HG02642 (cell line): ENCODE data around the gene UBAC1.
A peak's percentile ranks its signal among the peaks of the same experiment; 100 is the strongest.

Experiments used
- ATAC-seq: cut with Tn5 transposase; IDR thresholded peaks from one replicate; pipeline ENCODE4 v1.9.1; 2021; ENCODE audit warnings: mild to moderate bottlenecking; ENCODE audit not compliant: unreplicated experiment, poor library complexity

UBAC1 gene, protein sequence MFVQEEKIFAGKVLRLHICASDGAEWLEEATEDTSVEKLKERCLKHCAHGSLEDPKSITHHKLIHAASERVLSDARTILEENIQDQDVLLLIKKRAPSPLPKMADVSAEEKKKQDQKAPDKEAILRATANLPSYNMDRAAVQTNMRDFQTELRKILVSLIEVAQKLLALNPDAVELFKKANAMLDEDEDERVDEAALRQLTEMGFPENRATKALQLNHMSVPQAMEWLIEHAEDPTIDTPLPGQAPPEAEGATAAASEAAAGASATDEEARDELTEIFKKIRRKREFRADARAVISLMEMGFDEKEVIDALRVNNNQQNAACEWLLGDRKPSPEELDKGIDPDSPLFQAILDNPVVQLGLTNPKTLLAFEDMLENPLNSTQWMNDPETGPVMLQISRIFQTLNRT

DNA sequence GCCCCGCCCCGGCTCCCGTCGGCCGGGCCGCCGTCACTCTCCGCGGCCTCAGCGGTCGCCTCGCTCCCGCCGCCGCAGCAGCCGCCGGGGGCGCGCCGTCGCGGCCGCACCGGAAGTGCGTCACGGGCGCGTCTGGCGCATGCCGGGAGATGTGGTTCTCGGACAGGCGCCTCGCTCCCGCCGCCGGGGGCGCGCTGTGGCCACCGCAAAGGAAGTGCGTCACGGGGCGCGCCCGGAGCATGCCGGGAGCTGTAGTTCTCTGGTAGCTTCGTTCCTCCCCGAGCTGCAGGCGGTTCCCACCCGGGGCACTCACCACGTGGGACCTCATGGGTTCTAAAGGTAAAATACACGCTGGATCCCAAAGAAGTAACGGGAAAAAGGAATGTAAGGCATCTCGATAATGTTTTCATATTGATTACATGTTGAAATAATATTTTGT is at the start of gene UBAC1:
TSS of gene UBAC1 (minus strand) at position 97 of the 439 bp plus-strand sequence. CDS start 211 bp downstream, outside the sequence.
- peak; percentile 88 for ATAC-seq

DNA sequence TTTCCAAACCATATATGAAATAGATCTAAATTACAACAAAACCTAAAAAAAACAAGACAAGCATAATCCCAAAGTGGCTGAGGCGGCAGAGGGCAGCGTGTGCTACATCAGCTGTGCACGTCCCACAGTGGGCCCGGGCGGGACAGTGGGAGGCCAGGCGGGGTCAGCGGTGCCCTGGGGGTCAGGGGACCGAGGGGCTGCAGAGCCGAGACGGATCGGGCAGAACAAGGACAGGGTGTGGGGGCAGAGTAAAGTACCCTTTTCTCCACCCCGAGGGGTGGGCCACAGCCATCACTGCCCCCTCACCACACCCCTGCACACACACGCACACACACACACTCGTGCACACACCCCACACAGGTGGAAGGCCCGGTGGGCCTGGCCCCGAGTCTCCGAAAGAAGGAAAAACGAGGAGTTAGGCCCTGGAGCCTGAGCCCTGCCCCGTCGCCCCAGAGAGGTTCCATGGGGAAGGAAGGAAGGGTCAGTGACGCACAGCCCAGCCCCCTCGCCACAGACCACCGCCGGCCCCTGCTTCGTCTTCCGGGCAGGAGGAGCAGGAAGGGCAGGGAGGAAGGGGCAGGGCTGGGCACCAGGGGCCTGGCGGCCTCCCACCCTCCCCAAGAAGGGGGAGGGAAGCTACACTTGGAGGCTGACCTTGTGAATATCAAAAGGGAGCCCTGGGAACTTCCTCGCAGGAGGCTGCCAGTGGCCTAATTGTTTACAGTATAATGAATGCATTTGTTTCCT is 49.6 kb upstream of the UBAC1 start:
- ATAC-seq = no peak

DNA sequence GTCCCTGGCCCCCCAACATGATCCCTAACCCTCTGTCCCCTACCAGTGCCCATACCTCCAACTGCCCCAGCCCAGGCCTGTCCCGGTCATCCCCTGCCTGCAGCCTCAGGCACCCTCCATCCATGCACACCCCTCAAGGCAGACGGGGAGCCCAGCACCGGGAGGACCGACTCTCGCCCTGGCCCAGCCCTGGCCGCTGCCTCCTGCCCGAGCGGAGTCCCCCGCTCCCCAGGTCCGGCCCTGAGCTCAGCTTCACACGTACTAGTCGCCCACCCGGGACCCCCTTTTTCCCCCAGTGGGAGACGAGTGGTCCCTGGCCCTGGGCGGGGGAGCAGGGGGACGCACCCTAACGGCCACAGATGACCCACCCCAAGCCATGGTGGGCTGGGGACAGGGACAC is 49.0 kb upstream of the UBAC1 start:
- ATAC-seq = no peak

DNA sequence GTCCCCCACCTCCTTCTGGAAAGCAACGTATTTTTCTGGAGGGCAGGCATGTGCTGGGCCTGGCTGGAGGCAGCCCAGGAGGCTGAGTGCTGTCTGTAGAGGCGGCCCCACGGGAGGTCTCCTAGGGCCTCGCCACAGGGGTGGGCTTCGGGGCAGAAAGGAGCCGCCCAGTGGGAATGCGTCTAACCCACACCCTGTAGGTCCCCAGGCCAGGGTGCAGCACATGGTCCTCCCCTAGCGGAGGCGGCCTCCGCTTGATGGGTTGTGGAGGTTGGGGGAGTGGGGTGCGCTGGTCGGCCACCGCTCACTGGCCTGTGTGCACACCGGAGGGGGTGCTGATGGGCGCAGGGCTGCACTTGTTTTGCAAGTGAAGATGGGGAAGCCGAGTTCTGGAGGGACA is 48.3 kb upstream of the UBAC1 start:
- no peak for ATAC-seq

DNA sequence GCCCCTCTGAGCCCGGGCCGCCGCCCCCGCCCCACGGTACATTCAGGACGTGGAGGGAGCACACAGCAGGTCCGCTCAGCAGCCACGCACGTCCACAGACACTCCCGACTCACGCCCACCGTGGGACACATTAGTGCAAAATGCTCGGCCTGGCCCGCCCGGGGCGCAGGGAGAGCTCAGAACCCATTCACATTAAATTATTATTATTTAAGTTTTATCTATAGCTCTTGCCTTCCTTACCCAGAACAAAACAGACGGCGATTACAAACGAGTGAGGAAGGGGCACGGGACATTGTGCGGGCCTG is 47.5 kb upstream of the UBAC1 start:
- no peak for ATAC-seq

DNA sequence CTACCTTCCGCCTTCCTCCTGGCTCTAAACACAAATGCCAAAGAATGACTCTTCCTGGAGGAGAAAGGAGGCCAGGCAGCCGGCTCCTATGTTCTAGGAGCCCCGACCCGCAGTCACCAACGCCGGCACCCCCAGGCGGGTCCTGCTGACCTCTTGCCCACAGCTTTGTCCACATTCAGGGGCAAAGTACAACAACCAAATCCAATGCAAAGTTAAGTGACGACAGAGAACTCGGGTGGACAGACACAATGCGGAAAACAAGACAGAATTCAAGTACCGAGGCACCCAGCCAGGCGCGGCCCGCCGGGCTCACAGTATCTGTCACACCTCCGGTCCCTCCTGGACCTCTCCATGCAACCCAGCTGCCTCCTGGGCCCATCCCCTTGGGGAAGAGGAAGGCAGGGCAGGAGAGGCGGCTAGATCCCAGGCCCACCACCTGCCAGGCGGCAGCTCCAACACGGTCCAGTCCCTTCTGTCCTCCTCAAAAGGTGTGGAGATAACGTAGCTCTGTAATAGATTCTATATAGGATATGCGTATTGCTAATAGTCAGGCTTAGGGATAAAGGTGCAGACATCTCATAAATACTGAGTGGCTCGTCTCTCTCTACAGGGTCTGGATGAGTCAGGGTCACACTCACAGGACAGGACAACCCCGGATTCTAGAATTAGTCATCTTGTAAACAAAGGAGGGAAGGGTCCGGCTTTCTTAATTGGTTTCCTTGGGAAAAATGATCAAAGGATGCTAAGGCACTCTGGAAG is 46.9 kb upstream of the UBAC1 start:
- ATAC-seq = no peak

DNA sequence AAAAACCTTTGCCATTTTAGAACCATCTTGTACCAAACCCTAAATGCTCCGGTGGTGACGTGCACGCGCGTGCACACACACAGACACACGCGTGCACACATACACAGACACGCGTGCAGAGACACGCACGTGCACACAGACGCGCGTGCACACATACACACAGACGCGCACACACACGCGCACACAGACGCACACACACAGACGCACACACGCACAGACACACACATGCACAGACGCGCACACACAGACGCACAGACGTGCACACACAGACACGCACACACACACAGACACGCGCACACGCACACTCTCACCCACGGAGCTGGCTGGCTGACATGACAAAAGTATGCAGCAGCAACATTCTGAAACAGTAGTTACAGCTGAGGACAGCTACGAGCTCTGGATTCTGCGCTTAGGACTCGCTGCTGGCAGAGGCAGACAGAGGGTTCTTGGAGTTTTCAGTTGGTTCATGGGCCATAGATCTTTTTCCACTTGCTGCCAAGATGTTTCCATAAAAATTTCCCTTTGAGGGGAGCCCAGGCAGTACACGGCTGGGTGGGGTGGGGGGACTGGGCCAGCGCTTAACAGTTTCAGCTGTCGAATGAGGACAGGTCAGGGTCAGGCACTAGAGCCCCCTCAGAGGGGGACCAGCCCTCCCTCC is 46.2 kb upstream of the UBAC1 start:
- ATAC-seq = no peak

DNA sequence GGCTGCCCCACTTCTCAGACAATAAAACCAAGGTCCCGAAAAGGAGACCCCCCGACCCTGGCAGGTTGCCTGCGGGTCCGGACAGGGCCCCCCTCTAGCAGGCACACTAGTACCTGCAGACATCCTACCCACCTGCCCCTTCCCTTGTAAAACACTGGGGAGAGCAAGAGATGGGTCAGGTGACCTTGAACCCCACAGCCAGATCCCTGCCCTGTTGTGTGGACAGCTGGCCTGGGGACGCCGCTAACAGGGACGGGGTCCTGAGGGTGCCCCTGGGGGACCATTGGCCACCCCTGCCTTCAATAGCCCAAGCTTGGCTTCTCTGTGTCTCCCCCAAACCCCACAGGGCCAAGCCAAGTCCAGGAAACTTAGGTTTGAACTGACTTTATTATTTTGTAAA is 45.0 kb upstream of the UBAC1 start:
- ATAC-seq = no peak

DNA sequence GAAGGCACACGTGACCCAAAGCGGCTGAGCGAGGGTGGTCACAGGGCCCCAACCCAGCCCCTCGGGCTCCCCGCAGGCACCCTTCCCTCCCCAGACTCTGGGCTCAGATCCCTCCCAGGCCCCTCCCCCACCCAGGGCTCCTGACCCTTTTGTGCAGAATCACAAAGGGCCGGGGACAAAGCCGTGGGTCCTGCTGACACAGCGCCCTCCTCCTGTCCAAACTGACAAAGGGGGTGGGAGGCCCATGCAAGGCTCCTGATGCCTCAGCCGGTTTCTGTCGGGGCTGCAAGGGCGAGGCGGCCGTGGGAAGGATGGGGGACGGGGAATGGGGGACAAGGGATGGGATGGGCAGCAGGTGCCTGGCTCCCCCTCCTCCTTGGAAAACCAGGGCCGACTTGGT is 43.5 kb upstream of the UBAC1 start:
- no peak for ATAC-seq

DNA sequence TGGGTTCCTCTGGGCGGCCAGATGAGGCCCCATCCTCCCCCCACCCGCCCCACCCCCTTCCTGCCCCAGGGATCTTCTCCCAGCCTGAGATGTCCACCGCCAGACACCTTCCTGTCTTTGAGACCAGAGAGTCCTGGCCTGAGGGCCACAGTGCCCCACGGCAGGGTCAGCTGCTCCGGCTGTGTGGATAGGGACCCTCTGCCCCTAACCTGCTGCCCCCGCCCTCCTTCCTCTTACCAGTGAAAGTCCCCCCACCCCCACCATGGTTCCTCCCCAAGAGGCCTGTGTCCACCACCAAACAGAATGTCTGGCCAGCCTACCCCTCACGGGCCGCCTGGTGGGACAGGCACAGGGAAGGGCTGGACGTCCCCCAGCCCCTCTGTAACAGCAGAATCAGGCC is 43.0 kb upstream of the UBAC1 start:
- ATAC-seq = no peak

DNA sequence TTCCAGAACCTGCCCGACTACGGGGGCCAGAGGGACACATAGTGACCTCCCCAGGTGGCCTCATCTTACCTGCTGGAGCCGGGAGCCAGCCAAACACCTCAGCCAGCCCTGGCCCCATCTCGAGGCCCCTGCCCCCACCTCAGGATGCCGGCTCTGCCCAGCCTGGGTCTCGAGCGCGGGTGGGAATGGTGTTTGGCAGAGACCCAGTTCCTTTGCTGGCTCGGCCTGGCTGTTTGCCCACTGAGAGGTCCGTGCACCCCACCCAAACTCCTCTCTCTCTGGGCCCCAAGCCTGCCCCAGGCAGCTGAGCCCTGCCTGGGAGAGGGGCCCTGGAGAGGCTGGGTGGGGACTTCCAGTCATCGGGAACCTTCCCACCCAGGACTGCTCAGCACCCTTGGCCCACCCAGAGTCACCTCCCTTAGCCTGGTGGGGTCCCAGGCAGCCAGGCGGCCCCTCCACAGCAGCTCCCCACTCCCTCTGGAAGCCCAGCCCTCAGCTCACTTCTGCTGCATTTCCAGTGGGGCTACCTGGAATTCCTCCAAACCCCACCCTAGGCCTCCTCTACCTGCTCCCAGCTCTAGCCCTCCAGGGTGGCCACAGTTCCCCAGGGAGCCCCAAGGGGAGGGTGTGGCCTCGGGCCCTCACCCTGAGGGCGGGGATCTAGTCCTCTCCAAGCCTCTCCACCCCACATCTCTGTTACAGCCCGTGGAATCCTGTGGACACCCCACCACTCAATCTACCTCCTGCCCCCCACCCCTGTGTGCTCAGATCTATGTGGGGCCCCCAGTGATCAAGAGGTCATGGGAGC is 42.4 kb upstream of the UBAC1 start:
- ATAC-seq = no peak

DNA sequence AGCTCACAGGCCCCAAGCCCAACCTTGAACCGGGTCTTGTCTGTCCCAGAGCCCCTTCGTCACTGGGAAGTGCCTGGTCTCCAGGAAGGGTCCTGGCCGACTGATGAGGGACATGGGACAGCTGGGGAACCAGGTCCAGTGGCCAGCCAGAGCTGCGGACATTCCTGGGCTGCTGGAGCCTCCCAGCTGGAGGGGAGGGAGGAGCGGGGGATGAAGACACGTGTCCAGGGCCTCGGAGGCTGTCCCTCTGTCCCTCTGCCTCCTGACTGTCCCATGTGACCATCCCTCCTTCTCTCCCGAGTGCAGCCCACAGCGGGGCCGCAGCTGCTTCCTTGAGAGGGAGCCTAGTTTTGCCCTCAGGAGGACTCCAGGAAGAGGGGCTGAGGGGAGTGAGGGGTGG is 41.7 kb upstream of the UBAC1 start:
- no peak for ATAC-seq

DNA sequence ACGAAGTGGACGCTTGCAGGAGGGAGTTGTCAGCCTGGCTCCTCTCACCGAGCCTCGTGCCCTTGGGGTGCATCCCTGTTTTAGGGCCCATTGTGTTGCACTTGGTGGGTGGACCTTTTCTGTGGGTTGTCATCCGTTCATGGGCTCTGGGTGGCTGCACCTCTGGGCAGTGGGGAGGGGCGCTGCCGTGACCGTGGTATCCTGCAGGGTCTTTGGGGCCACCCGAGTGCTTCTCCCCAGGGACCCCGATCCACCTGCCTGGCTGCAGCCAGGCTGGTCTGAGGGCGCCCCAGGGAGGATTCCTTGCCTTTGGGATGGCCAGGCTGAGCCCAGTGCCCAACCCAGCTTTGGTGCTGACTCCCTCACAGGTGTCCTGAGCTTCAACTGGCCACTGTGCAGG is 41.0 kb upstream of the UBAC1 start:
- ATAC-seq = no peak

DNA sequence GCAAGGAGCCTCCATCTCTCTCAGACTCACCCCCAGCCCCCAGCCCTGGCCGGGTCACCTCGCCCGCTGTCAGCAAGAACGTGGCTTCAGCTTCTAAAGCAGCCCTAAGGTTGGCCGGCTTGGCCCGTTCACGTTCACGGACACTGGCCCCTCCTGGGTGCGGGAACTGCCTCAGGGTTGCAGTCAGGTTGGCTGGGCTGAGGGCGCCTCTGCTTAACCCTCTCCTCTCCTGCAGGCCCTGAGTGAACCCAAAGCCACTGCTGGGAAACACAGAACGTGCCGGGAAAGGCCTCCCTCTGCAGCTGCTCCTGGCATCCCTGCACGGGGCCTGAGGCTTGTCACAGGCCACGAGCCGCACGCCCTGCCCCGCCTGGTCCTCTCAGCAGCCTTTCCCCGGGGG is 40.1 kb upstream of the UBAC1 start:
- no peak for ATAC-seq

DNA sequence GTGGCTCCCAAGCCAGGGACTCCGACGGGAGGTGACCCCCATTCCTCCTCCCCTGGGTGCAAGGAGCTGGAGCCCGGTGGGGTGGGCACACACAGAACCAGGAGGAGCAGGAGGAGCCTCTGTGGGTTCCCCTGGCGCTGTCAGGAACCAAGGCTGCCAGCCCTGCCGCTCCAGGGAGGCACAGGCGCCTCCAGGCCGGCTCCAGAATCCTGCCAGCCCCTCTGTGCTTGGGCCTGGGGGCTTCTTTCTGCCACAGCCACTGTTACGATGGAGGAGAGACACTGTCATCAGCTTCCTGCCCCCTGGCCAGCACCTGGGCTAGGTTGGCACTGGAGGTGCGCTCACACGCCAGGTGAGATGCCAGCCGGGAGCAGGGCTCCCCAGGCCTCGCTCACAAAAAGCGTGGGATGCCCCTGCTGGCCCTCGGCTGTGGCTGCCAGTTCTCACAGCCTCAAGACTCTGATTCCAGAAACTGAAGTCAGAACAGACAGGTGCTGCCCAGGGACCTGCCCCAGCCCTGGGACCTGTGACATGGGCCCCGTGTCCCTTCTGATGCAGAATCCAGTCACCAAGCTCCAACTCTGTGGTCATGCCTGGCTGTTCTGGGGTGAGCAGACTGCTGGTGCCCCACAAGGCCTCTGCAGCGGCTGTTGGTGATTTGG is 37.4 kb upstream of the UBAC1 start:
- ATAC-seq = no peak

DNA sequence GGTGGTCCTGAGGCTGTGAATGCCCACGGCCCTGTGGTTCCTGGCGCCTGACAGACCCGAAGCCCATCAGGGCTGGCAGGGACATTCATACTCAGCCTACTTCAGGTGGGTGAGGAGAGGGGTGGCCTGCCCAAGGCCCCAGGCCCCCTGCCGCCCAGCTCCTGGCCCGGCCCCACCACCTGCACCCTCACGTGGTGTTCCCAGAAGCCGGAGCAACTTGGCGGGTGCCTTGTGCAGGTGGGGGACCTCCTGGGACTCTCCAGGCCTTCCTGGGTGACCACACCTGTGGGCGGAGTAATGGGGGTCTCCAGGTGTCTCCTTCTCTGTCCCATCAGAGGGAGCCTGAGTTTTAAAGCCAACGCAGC is 36.8 kb upstream of the UBAC1 start:
- no peak for ATAC-seq

DNA sequence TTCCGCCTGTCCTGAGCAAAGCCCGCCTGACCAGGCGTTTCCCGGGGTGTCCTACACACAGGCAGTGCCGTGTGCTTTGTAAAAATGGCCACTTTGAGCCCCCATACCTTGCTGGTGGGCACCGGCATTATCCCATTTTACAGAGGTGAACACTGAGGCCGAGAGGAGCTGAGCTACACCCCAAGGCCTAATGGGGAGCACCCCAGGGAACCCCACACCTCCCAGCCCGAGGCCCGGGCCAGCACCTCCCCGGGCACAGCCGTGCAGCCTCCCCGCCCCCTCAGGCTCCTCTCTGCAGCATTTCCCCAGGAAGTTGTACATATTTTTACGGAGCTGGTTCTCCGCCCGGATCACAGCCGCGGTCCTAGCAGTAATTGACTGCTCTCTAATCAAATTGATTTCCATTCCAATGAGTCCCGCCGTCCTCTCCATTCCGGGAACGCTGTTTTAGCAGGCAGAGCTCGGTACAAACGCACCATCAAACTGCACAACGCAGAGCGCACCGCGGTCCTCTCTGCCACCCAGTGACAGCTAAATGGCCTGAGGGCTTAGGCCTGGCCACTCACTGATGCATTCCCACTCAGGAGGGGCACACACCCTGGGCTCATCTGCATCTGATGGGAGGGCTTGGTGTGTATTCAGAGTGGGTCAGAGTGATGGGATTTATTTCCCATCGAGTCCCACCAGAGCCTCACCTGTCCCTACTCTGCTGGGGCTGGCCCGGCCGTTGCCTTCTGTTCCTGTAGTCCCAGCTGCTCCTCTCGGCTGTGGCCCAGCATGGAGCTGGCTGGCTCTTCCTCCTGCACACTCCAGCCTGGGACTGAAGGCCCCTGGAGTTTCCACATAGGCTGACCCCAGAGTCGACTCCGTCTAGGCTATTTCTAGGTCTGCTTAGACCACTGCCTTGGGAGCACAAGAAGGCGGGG is 36.2 kb upstream of the UBAC1 start:
- ATAC-seq = no peak

DNA sequence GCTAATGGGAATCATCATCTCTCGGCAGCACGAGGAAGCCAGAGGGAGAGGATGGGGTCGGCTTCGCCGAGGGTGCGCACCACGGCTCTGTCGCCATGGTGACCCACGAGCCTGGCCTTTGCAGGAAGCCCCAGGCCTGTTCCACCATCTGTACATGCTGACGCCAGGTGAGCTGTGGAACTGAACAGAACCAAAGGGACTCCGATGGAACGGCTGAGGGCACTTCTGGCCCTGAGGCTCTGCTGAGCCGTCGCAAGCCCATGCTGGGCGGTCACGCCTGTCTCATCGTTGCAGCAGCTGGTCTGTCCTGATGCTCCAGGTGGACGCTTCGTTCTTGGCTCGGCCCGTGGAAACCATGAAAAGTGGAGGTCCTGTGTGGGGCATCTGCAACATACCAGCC is 34.6 kb upstream of the UBAC1 start:
- ATAC-seq = no peak
